ENCODE measurements around the gene FRMD4A. TPM values are rescaled to one million over a fixed set of nuclear protein-coding genes. Genes with fewer than 3 reads are reported as not detected.

Gene FRMD4A
- total and polyA plus RNA-seq, 2 of the 4 experiments (the other 2 are of a cell fraction) = 30.3 to 68.8 TPM

DNA sequence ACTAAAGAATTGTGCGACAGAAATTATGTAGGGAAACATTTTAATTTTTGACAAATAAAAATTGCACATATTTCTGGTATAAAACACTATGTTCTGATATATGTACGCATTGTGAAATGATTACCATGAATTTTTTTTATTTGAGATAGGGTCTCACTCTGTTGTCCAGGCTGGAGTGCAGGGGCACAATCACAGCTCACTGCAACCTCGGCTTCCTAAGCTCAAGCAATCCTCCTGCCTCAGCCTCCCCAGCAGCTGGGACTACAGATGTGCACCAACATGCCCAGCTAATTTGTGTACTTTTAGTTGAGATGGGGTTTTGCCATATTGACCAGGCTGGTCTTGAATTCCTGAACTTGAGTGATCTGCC is 149.2 kb downstream of the FRMD4A start:
- Histone ChIP-seq H2BK120ac (ENCODE audit: low read depth, low read length) (no peak overlapping the region), H3K18ac (ENCODE audit: low read depth, low read length) (no peak overlapping the region), H3K56ac (ENCODE audit: extremely low read depth, insufficient read depth, low read length) (no peak overlapping the region), H3K9me1 (ENCODE audit: insufficient read depth, low read length) (peaks cover 3% of the 10 kb centered on the region; the same call in 1 of the 2 replicates), H3K4ac (ENCODE audit: low read depth, low read length) (no peak overlapping the region), H4K8ac (ENCODE audit: low read depth in 2 of 2, low read length in 2 of 2) (no peak overlapping the region), H4K91ac (ENCODE audit: insufficient read depth, low read depth, low read length) (no peak overlapping the region), H3K27ac (ENCODE audit: insufficient read depth, low read length) (no peak overlapping the region), H3K36me3 (ENCODE audit: control insufficient read depth, insufficient read depth, low read length) (no peaks in the 10 kb centered on the region), H3K9ac (ENCODE audit: low read depth, low read length) (no peak overlapping the region), H2BK15ac (ENCODE audit: low read depth, low read length) (no peak overlapping the region), H2BK20ac (ENCODE audit: low read depth, low read length) (no peak overlapping the region), H3K4me3 (ENCODE audit: insufficient read depth, low read depth, low read length) (no peak overlapping the region), H4K5ac (ENCODE audit: low read depth, low read length) (no peak overlapping the region), H3K27me3 (ENCODE audit: control insufficient read depth, insufficient read depth, low read length) (peaks cover 32% of the 10 kb centered on the region), H3K9me3 (ENCODE audit: control insufficient read depth, insufficient read depth, low read length) (peaks cover 3% of the 10 kb centered on the region), H3K79me1 (ENCODE audit: low read depth in 1 of 2, low read length in 2 of 2) (no peaks in the 10 kb centered on the region), H2AK9ac (replicated peaks; ENCODE audit: low read depth, low read length, poor library complexity) (no peak overlapping the region), H3K4me1 (ENCODE audit: control insufficient read depth, insufficient read depth, low read length) (peaks cover 2% of the 10 kb centered on the region; the same call in 1 of the 2 replicates), H2AK5ac (ENCODE audit: low read depth, low read length) (no peak overlapping the region), H2BK5ac (ENCODE audit: low read depth, low read length, poor library complexity, severe bottlenecking) (no peak overlapping the region), H2AFZ (replicated peaks; ENCODE audit: low read length, poor library complexity) (no peak overlapping the region), H3K14ac (replicated peaks; ENCODE audit: low read depth, low read length) (no peak overlapping the region), H4K20me1 (ENCODE audit: insufficient read depth, low read length) (no peaks in the 10 kb centered on the region), H3K4me2 (ENCODE audit: low read depth, low read length) (no peak overlapping the region), H3K23ac (ENCODE audit: low read depth, low read length) (no peak overlapping the region)
- DNase-seq (no peak), ATAC-seq (ENCODE audit: low read depth) (no peak)
- dilution Hi-C loops (cut with HindIII; ENCODE audit: low sequenced_read_pairs, unreplicated experiment) = no loop called here
- intact Hi-C loops (cut with micrococcal nuclease) = no loop called here
- in situ Hi-C loops (cut with MboI; ENCODE audit: low sequenced_read_pairs) = loop anchor here (25.0 kb wide), 1 partner anchor 631 kb away; no protein-coding TSS in a partner anchor
- POLR2A ChIA-PET (ENCODE audit: unreplicated experiment) = no interaction called here
- CTCF ChIA-PET = no interaction called here
- WGBS, 2 experiments (ENCODE audit: extremely low coverage in 2 of 2, insufficient read length in 1 of 2) = no CpG with 5 or more reads among the region's 3 CpGs
- TF ChIP-seq CEBPB (IDR thresholded peaks at IDR 0.05; ENCODE audit: low read depth, low read length) (no peak), CHD1 (IDR thresholded peaks at IDR 0.05; ENCODE audit: low read depth, low read length) (no peak), RFX5 (IDR thresholded peaks at IDR 0.05; ENCODE audit: low read depth, low read length) (no peak), MAZ (IDR thresholded peaks at IDR 0.05; ENCODE audit: borderline replicate concordance, low read depth, low read length) (no peak), RAD21 (IDR thresholded peaks at IDR 0.05; ENCODE audit: low read length) (no peak), RCOR1 (IDR thresholded peaks at IDR 0.05; ENCODE audit: insufficient replicate concordance, low read length) (no peak), ELK1 (IDR thresholded peaks at IDR 0.05; ENCODE audit: borderline replicate concordance, low read depth, low read length) (no peak)
- BruUV-seq (replicated peaks) = no TSS peak

Measured in IMR-90 (cell line).